PFSK-1 (cell line): ENCODE data around the gene S100A3.

Experiments
- SIN3A ChIP-seq: IDR thresholded peaks from 2 replicates; pipeline ENCODE4 v1.6.1; 2012; ENCODE audit warnings: mild to moderate bottlenecking, low read length, moderate library complexity, borderline replicate concordance; ENCODE audit not compliant: insufficient read depth
- TF ChIP-seq, protein P1 (sequence below), 2 experiments: IDR thresholded peaks; 2 replicates each; pipeline versions ENCODE4 v1.6.1 to v1.8.0; 2011 to 2012; ENCODE audit warnings: low read depth in 2 of 2, low read length in 2 of 2, control low read depth in 1 of 2, inconsistent platforms in 1 of 2, mild to moderate bottlenecking in 1 of 2, moderate library complexity in 1 of 2; ENCODE audit not compliant: insufficient read depth in 1 of 2

DNA sequence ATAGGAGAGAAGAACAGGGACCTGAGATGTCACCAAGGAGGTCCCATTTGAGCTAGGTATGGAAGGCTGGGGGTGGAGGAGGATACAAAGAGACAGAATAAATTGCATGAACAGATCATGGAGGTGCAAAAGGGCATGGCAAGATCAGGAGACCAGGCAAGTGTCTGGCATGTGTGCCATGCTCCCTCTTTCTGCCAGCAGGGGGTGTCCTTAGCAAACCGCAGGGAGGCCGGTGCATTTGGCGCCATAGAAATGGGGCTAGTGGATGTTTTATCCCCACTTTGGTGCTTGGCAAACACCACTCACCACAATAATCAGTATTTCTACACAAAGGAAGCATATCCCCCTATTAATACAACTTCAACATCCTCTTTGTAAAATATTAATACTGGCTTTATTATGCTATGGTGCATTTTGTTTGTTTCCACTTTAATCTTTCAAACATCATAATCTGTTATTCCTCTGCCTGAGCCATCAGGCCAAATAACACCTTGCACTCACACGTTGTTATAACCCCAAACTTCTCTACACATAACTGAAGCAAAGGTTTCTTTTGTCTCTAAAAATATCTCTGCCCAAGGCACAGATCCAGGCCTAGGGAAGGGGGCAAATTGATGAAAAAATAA, 39.2 kb downstream of the S100A3 start:
- no peak for TF ChIP-seq SIN3A
- TF ChIP-seq, protein P1, sequence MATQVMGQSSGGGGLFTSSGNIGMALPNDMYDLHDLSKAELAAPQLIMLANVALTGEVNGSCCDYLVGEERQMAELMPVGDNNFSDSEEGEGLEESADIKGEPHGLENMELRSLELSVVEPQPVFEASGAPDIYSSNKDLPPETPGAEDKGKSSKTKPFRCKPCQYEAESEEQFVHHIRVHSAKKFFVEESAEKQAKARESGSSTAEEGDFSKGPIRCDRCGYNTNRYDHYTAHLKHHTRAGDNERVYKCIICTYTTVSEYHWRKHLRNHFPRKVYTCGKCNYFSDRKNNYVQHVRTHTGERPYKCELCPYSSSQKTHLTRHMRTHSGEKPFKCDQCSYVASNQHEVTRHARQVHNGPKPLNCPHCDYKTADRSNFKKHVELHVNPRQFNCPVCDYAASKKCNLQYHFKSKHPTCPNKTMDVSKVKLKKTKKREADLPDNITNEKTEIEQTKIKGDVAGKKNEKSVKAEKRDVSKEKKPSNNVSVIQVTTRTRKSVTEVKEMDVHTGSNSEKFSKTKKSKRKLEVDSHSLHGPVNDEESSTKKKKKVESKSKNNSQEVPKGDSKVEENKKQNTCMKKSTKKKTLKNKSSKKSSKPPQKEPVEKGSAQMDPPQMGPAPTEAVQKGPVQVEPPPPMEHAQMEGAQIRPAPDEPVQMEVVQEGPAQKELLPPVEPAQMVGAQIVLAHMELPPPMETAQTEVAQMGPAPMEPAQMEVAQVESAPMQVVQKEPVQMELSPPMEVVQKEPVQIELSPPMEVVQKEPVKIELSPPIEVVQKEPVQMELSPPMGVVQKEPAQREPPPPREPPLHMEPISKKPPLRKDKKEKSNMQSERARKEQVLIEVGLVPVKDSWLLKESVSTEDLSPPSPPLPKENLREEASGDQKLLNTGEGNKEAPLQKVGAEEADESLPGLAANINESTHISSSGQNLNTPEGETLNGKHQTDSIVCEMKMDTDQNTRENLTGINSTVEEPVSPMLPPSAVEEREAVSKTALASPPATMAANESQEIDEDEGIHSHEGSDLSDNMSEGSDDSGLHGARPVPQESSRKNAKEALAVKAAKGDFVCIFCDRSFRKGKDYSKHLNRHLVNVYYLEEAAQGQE (IDR thresholded peaks at IDR 0.05; ENCODE audit: insufficient read depth in 1 of 2, low read depth in 2 of 2, low read length in 2 of 2) = no peak
